HG02970 (cell line): ENCODE data around the gene PTH2.
"Not testable (repeated sequence)": the region's sequence is repeated elsewhere in the genome, so short reads cannot be mapped to it uniquely, and the experiment has no call there.

Experiments used
- ATAC-seq: cut with Tn5 transposase; IDR thresholded peaks from one replicate; pipeline ENCODE4 v1.9.1; 2021; ENCODE audit warnings: mild to moderate bottlenecking, moderate library complexity, moderate number of reproducible peaks; ENCODE audit not compliant: unreplicated experiment, low FRiP score

Gene PTH2

GRCh38 chr19:49390131-49390928 lies 32.9 kb downstream of the PTH2 start:
- ATAC-seq, result no peak

DNA sequence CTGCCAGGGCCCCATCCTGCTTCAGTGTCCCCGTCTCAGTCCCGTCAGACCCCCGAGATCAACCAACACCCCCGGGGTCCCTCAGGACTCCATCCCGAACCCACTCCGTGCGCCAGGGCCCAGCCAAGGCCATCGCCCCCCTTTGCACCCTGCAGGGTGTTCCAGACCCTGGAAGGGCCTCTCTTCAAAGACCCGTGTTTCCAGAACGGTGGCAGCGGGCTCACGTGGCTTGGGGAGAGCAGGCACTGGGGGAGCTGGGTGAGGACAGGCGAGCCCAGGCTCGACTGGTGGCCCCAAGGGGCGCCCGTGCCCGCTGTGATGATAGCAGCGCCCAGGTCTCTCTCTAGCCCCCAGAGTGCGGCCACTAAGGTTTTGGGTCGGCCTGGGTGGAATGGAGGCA lies 33.8 kb downstream of the PTH2 start:
- no peak for ATAC-seq

DNA sequence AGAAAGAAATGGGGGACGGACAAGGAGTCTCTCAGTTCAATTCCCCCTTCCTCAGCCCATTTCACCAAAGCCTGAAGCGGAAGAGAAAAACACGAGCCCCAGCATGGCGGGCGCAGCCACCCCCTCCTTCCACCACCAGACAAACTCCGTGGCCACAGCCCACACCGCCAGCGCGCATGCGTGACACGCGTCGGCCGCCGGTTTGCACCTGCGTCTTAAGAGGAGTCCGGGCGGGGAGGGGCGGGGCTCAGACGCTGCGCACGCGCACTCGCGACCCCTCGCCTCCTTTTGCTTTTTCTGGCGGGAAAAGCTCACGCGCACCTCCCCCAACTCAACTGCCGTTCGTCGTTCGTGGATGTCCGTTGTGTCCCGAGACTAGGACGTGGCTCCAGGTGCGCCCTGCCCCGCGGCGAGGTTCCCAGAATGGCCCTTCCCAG lies 35.3 kb downstream of the PTH2 start, which contains the start of gene KASH5:
Gene KASH5, plus strand, starts transcription at position 314 of the 437 bp plus-strand sequence. CDS start 2,635 bp downstream, outside the sequence.
- no peak for ATAC-seq

GRCh38 chr19:49383599-49383998 lies 39.6 kb downstream of the PTH2 start:
- no peak for ATAC-seq

- ATAC-seq, result no peak
Observed at GRCh38 chr19:49382639-49383038, 40.6 kb downstream of the PTH2 start.

DNA sequence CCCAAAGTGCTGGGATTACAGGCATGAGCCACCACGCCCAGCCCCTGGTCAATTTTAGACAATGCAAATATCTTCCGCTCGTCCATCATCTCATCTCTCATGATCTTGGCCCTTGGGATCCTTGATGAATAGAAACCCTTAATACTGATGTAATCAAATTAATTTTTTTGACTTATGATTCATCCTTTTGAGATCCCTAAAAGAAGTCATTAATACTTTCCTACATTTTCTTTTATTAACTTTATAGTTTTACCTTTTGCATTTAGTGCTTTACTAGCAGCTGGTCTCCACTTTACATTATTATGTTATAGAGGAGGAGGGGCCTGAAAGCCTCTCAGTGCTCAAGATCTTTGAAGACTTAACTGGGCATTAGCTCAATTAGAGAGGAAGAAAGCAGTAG lies 42.9 kb downstream of the PTH2 start:
- no peak for ATAC-seq

- ATAC-seq, result no peak
Observed at GRCh38 chr19:49378512-49378911, 44.7 kb downstream of the PTH2 start.

GRCh38 chr19:49374665-49375434 lies 48.4 kb downstream of the PTH2 start:
- no peak for ATAC-seq

DNA sequence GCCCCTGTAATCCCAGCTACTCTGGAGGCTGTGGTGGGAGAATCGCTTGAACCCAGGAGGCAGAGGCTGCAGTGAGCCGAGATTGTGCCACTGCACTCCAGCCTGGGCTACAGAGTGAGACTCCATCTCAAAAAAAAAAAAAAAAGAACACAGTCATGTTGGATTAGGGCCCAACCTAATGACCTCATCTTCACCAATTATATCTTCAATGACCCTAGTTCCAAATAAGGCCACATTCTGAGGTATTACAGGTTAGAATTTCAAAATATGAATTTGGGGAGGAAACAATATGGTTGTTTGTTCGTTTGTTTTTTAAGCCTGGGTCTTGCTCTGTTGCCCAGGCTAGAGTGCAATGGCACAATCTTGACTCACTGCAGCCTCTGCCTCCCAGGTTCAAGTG lies 50.1 kb downstream of the PTH2 start:
- not testable (repeated sequence) for ATAC-seq
